ENCODE data around the gene CCR6. TPM values are rescaled to one million over a fixed set of nuclear protein-coding genes. Genes with fewer than 3 reads are reported as not detected.
A peak's percentile ranks its signal among the peaks of the same experiment; 100 is the strongest.

CCR6 gene
- total and polyA plus RNA-seq, 2 of the 13 experiments (the other 11 are each of a cell fraction or from before 2014, with no cell fraction given): 4.5 to 8.7 TPM

DNA sequence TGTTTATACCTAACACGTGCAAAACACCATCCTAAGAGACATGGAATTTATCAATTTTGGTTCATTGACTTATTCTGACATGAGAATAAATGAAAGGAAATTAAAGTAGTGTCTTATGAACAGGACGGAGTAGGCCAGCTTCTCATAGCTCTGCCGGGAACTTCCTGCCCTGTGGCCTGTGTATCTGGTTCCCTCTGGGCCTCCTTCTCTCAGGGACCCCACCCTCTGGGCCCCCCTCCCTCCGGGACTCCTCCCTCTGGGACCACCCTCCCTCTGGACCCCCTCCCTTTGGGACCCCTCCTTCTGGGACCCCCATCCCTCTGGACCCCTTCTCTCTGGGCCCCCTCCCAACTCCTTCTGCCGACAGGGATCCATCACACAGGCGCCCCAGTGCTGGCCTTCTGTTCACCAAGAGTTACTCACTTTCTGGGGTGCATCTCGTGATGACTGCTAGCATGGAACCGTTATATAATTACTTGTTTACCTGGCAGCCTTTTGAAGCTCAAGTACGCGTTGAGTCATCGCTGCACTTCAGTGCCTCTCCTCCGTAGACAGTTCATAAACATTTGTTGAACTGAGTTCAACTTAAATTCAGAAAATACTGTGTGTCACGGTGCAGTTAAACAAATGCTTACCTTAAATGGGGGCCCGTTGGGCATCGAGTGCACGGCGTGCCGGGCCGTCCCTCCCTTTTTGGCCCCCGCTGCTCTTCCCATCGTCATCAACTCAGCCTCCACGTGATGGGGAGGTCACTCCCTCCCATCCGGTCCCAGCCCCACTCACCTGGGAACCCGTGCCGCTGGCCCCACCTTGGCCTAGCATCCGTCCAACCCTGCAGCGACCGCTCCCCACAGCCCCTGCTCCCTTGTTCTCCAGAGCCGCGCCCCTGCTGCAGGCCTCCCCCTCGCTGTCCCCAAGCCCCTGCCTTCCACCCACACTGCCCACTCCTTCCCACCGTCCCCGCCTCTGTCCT is 8.1 kb downstream of the CCR6 start (continued):
- TF ChIP-seq MAFF (IDR thresholded peaks at IDR 0.05; ENCODE audit: low read depth, low read length): no peak
- TF ChIP-seq ZKSCAN5 (CRISPR knock-in tag; IDR thresholded peaks at IDR 0.05): no peak
- TF ChIP-seq GATAD1 (CRISPR knock-in tag; IDR thresholded peaks at IDR 0.05): peak; percentile 58
- TF ChIP-seq, protein P1, sequence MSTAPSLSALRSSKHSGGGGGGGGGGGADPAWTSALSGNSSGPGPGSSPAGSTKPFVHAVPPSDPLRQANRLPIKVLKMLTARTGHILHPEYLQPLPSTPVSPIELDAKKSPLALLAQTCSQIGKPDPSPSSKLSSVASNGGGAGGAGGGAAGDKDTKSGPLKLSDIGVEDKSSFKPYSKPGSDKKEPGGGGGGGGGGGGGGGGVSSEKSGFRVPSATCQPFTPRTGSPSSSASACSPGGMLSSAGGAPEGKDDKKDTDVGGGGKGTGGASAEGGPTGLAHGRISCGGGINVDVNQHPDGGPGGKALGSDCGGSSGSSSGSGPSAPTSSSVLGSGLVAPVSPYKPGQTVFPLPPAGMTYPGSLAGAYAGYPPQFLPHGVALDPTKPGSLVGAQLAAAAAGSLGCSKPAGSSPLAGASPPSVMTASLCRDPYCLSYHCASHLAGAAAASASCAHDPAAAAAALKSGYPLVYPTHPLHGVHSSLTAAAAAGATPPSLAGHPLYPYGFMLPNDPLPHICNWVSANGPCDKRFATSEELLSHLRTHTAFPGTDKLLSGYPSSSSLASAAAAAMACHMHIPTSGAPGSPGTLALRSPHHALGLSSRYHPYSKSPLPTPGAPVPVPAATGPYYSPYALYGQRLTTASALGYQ (CRISPR knock-in tag; IDR thresholded peaks at IDR 0.05): peak; percentile 71; the same call in 1 of the 2 replicates
- TF ChIP-seq ZNF589 (CRISPR knock-in tag; conservative IDR thresholded peaks at IDR 0.05): no peak; the same call in 1 of the 2 replicates
- TF ChIP-seq RAD21 (CRISPR knock-in tag; IDR thresholded peaks at IDR 0.05): no peak
- peak; percentile 75 for TF ChIP-seq KDM2A (CRISPR knock-in tag; IDR thresholded peaks at IDR 0.05; ENCODE audit: borderline replicate concordance, low read depth)
- TF ChIP-seq, protein P2, sequence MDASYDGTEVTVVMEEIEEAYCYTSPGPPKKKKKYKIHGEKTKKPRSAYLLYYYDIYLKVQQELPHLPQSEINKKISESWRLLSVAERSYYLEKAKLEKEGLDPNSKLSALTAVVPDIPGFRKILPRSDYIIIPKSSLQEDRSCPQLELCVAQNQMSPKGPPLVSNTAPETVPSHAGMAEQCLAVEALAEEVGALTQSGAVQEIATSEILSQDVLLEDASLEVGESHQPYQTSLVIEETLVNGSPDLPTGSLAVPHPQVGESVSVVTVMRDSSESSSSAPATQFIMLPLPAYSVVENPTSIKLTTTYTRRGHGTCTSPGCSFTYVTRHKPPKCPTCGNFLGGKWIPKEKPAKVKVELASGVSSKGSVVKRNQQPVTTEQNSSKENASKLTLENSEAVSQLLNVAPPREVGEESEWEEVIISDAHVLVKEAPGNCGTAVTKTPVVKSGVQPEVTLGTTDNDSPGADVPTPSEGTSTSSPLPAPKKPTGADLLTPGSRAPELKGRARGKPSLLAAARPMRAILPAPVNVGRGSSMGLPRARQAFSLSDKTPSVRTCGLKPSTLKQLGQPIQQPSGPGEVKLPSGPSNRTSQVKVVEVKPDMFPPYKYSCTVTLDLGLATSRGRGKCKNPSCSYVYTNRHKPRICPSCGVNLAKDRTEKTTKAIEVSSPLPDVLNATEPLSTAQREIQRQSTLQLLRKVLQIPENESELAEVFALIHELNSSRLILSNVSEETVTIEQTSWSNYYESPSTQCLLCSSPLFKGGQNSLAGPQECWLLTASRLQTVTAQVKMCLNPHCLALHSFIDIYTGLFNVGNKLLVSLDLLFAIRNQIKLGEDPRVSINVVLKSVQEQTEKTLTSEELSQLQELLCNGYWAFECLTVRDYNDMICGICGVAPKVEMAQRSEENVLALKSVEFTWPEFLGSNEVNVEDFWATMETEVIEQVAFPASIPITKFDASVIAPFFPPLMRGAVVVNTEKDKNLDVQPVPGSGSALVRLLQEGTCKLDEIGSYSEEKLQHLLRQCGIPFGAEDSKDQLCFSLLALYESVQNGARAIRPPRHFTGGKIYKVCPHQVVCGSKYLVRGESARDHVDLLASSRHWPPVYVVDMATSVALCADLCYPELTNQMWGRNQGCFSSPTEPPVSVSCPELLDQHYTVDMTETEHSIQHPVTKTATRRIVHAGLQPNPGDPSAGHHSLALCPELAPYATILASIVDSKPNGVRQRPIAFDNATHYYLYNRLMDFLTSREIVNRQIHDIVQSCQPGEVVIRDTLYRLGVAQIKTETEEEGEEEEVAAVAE (CRISPR knock-in tag; IDR thresholded peaks at IDR 0.05; ENCODE audit: borderline replicate concordance): peak; percentile 77; the same call in 1 of the 2 replicates
- TF ChIP-seq IRF2 (CRISPR knock-in tag; IDR thresholded peaks at IDR 0.05): peak; percentile 83
- TF ChIP-seq, protein P3, sequence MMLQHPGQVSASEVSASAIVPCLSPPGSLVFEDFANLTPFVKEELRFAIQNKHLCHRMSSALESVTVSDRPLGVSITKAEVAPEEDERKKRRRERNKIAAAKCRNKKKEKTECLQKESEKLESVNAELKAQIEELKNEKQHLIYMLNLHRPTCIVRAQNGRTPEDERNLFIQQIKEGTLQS (CRISPR knock-in tag; IDR thresholded peaks at IDR 0.05): peak; percentile 92
- peak; percentile 47 for TF ChIP-seq RBFOX2 (IDR thresholded peaks at IDR 0.05; ENCODE audit: low read depth, low read length)
- TF ChIP-seq ZNF17 (CRISPR knock-in tag; IDR thresholded peaks at IDR 0.05): 0 out of 2 replicates have a peak, but pooled peaks have one; percentile 44
- TF ChIP-seq, protein P4, sequence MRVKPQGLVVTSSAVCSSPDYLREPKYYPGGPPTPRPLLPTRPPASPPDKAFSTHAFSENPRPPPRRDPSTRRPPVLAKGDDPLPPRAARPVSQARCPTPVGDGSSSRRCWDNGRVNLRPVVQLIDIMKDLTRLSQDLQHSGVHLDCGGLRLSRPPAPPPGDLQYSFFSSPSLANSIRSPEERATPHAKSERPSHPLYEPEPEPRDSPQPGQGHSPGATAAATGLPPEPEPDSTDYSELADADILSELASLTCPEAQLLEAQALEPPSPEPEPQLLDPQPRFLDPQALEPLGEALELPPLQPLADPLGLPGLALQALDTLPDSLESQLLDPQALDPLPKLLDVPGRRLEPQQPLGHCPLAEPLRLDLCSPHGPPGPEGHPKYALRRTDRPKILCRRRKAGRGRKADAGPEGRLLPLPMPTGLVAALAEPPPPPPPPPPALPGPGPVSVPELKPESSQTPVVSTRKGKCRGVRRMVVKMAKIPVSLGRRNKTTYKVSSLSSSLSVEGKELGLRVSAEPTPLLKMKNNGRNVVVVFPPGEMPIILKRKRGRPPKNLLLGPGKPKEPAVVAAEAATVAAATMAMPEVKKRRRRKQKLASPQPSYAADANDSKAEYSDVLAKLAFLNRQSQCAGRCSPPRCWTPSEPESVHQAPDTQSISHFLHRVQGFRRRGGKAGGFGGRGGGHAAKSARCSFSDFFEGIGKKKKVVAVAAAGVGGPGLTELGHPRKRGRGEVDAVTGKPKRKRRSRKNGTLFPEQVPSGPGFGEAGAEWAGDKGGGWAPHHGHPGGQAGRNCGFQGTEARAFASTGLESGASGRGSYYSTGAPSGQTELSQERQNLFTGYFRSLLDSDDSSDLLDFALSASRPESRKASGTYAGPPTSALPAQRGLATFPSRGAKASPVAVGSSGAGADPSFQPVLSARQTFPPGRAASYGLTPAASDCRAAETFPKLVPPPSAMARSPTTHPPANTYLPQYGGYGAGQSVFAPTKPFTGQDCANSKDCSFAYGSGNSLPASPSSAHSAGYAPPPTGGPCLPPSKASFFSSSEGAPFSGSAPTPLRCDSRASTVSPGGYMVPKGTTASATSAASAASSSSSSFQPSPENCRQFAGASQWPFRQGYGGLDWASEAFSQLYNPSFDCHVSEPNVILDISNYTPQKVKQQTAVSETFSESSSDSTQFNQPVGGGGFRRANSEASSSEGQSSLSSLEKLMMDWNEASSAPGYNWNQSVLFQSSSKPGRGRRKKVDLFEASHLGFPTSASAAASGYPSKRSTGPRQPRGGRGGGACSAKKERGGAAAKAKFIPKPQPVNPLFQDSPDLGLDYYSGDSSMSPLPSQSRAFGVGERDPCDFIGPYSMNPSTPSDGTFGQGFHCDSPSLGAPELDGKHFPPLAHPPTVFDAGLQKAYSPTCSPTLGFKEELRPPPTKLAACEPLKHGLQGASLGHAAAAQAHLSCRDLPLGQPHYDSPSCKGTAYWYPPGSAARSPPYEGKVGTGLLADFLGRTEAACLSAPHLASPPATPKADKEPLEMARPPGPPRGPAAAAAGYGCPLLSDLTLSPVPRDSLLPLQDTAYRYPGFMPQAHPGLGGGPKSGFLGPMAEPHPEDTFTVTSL (CRISPR knock-in tag; IDR thresholded peaks at IDR 0.05; ENCODE audit: borderline replicate concordance): peak; percentile 92
- TF ChIP-seq ZNF136 (CRISPR knock-in tag; IDR thresholded peaks at IDR 0.05; ENCODE audit: low read depth): 0 out of 2 replicates have a peak, but pooled peaks have one; percentile 48
- peak; percentile 85 for TF ChIP-seq CCDC6 (CRISPR knock-in tag; IDR thresholded peaks at IDR 0.05)
- TF ChIP-seq FOSL2 (CRISPR knock-in tag; IDR thresholded peaks at IDR 0.05): peak; percentile 99

All from HepG2 (cell line).